Right renal pelvis (tissue), 4 donors: ENCODE measurements around the gene NFKB2. TPM values are rescaled to one million over a fixed set of nuclear protein-coding genes. Genes with fewer than 3 reads are reported as not detected.

Source experiments
- DNase-seq, 4 donors: peaks; one replicate each; pipeline ENCODE4 v3.0.0-alpha.2; 2013; ENCODE audit warnings: low read depth in 4 of 4, low spot score in 3 of 4, missing footprints in 1 of 4
- polyA plus RNA-seq, 4 donors: library from polyadenylated mRNA; unstranded; fragments of 120-200 nt; gene quantifications; one replicate each; pipeline ENCODE4 v1.2.1, GENCODE V29; 2013; ENCODE audit not compliant: insufficient read length in 4 of 4

The NFKB2 gene
- polyA plus RNA-seq, 4 donors = 17.6 to 24.7 (median 18.7) TPM

DNA sequence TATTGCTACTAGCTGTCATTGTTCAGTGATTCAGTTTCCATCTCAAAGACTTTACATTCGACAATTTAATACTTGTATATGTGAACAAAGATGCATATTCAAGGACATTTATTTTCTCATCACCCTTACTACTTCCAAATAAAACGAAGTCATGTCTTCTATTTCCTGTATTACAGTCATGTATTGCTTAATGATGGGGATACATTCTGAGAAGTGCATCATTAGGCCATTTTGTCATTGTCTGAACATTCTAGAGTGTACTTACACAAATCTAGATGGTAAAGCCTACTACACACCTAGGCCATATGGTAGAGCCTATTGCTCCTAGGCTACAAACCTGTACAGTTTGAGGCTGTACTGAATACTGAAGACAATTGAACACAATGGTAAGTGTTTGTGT lies 49.3 kb downstream of the NFKB2 start:
- DNase-seq = no peak

DNA sequence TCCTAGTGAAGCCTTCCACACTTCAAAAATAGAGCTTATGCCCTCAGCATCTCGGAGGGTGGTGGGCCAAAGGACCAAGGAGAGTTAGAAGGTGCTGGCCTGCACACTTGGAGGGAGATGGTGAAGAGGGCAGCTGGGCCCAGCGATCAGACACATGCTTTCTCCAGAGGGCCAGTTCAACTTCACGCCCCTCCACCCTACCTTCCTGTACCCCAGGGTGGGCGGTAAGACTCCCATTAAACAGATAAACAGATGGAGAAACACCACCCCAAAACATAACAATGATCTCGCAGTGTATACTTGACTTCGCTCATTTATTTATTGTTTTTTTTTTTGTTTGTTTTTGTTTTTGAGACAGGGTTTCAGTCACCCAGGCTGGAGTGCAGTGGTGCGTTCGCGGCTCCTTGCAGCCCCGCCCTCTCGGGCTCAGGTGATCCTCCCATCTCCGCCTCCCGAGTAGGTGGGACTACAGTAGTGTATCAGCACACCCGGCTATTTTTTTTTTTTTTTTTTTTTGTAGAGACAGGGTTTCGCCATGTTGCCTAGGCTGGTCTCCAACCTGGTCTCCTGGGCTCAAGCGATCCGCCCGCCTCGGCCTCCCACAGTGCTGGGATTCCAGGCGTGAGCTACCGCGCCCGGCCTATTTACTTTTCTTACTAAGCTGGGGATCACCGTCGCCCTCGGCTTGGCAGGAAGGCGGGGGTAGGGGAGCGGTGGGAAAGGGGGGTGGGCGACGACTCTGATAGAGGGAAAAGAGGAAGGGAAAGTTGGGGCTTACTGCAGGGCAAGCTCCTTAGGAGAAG lies 54.0 kb downstream of the NFKB2 start:
- DNase-seq = peak in 2 of 4 donors; percentile 48 to 62

DNA sequence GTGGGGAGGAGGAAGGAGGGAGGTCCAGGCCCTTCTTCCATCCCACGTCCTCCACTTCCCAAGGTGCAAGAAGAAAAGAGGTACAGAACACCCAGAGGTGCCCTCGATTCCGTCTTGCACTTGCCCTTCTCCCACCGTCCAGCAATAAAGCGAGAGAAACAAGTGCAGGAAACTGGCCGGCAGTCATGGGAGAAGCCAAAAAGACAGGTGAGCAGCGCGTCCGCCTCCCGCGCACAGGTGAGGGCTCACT lies 54.5 kb downstream of the NFKB2 start:
- no peak for DNase-seq

DNA sequence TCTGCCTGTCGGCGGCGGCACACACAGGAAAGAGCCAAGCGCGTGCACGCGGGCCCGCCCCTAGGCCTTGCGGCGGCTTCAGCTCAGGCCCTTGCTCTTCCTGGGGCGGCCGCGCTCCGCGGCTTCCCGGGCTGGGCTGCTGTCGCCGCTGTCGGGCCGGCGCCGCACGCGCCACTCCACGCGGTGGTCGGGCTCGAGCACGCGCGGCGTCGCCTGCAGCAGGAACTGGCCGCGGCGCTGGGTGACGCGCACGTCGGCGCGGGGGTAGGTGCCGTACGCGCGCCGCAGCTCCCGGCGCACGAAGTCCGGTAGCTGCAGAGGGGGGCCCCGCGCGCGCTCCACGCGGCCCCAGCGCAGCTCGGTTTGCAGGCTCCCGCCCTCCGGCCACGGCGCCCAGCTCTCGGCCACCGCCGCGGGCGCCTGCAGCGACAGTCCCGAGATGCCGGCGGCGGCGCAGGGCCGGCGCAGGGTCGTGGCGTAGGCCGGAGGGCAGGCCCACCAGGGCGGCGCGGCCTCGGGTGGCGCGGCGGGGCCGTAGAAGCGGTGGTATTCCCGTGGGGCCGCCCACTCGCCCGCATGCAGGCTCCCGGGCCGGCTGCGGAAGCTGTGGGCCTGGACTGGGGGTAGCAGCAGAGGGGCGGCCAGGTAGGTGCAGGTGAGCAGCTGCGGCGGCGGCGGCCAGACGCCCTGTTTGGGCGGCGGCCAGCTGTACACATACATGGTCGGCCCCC lies 55.0 kb downstream of the NFKB2 start:
- DNase-seq = peak in 3 of 4 donors; percentile 73 to 79 (median 73)

DNA sequence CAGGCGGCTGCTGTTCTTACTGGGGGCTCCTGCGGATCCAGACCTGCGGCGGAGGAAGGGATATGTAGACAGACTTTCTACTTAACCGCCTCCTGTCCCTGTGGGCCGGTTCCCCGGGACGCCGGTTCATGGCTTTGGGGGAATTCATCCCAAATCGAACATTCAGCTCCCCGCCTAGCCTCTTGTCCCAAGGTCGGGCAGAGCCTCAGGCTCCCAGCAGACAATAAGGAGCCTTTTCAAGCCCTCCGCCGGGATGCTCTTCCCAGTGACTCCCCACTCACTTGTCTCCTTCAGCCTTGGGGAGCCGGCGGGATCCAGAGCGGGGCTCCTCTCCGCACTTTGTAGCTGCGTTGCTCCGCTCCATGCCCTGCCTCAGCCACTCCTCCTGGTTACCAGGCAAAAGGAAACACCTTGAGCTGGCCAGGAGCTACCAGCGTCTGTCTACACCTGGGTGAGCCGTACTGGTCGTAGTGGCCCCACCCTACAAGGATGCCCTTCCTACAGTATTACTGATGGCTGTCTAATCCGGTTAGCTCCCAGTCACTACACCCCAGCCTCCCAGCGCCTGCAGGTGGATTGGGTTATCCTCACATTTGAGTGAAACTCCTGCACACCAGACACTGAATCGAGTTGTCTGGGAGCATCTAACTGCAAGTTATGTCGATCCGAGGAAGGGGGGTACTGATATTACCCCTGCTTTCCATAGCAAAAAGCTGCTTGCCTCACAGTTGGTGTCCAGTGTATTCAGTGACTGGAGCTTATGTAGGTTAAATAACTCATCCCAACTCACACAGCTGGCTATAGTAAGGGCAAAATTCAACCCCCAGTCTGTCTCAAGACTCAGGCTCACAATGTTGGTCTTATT lies 55.8 kb downstream of the NFKB2 start, which contains the start of gene C10orf95:
TSS of gene C10orf95 (minus strand) at position 439 of the 865 bp plus-strand sequence. CDS start 450 bp downstream, outside the sequence.
- no peak for DNase-seq

Other genes with a start within 250 kb of the NFKB2 start
- gene NOLC1, start 243.3 kb upstream of the NFKB2 start, polyA plus RNA-seq = 100 to 1,000 TPM in 2 of 4 donors, 10 to 100 TPM in 2; 92.7 to 105 (median 97.3) TPM
- 1 to 10 TPM; 2.1 to 3.4 (median 2.5) TPM for gene ELOVL3, start 169.4 kb upstream of the NFKB2 start, polyA plus RNA-seq
- gene PITX3, start 154.2 kb upstream of the NFKB2 start, polyA plus RNA-seq = 1 to 10 TPM in 2 of 4 donors, under 1 TPM in 2; 0.43 to 1.5 (median 0.94) TPM
- gene GBF1, start 150.2 kb upstream of the NFKB2 start, polyA plus RNA-seq = 10 to 100 TPM; 43.1 to 53.1 (median 46.1) TPM
- 10 to 100 TPM in 1 of 4 donors, 1 to 10 TPM in 3; 7.3 to 13.6 (median 9.3) TPM for gene PSD, start 23.1 kb downstream of the NFKB2 start, polyA plus RNA-seq
- gene FBXL15, start 25.1 kb downstream of the NFKB2 start, polyA plus RNA-seq = 10 to 100 TPM in 1 of 4 donors, 1 to 10 TPM in 3; 6.3 to 17.2 (median 7.1) TPM
- 100 to 1,000 TPM in 1 of 4 donors, 10 to 100 TPM in 3; 78.0 to 101 (median 83.2) TPM for gene CUEDC2, start 36.9 kb downstream of the NFKB2 start, polyA plus RNA-seq
- gene C10orf95, start 55.8 kb downstream of the NFKB2 start, polyA plus RNA-seq = 1 to 10 TPM in 2 of 4 donors, under 1 TPM in 2; 0.58 to 1.3 (median 0.83) TPM
- 10 to 100 TPM; 88.4 to 94.3 (median 91.7) TPM for gene ACTR1A, start 107.0 kb downstream of the NFKB2 start, polyA plus RNA-seq
- 10 to 100 TPM; 26.4 to 32.0 (median 30.3) TPM for gene SUFU, start 108.3 kb downstream of the NFKB2 start, polyA plus RNA-seq
- gene TRIM8, start 248.8 kb downstream of the NFKB2 start, polyA plus RNA-seq = 100 to 1,000 TPM; 135 to 143 (median 136) TPM